ENCODE results near the gene RAB40B. TPM values are rescaled to one million over a fixed set of nuclear protein-coding genes. Genes with fewer than 3 reads are reported as not detected.

The RAB40B gene
- polyA plus RNA-seq, 3 donors: 6.1 to 12.5 (median 8.6) TPM

DNA sequence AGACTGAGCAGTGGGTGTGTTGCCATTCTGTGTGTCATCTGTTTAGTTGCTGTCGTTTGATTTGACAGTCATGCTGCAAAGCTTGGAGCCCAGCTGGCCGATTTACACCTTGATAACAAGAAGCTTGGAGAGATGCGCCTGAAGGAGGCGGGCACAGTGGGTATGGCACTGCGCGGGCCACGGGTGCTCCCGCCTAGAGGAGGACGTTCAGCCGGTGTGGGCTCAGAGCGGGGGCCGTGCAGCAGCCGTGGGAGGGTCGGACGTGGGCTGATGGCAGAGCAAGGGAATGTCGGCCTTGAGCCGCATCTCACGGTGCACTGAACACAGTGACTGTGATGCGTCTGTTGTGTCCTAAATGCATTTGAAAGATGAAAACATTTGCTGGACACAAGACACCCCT lies 21.7 kb upstream of the RAB40B start:
- H3K27ac ChIP-seq (ENCODE audit: low read depth, low read length): no peak overlapping the region
- 93 to 94% (median 93%) methylated on average over 19 of the region's 19 CpGs for WGBS, 3 donors

DNA sequence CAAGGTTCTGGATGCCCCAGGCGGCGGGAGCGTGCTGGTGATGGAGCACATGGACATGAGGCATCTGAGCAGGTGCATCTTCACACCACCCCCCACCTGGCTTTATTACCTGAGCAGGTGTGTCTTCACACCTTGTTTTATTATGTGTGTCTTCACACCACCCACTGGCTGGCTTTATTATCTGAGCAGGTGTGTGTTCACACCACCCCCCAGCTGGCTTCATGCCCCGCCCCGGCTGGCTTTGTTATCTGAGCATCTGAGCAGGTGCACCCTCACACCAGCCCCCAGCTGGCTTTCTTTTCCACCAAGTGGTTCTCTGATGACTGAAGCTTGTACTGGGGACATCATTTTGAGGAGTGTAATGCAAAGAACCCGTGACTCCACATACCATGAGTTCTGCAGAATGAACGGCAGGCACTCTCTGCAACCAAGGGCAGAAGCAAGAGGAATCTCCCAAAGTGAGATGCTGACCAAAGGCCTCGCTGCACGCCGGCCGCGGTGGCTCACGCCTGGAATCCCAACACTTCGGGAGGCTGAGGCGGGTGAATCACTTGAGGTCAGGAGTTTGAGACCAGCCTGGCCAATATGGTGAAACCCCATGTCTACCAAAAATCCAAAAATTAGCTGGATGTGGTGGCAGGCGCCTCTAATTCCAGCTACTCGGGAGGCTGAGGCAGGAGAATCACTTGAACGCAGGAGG lies 20.6 kb upstream of the RAB40B start:
- 93 to 96% (median 96%) methylated on average over 18 of the region's 18 CpGs for WGBS, 3 donors
- no peak overlapping the region for H3K27ac ChIP-seq (ENCODE audit: low read depth, low read length)

DNA sequence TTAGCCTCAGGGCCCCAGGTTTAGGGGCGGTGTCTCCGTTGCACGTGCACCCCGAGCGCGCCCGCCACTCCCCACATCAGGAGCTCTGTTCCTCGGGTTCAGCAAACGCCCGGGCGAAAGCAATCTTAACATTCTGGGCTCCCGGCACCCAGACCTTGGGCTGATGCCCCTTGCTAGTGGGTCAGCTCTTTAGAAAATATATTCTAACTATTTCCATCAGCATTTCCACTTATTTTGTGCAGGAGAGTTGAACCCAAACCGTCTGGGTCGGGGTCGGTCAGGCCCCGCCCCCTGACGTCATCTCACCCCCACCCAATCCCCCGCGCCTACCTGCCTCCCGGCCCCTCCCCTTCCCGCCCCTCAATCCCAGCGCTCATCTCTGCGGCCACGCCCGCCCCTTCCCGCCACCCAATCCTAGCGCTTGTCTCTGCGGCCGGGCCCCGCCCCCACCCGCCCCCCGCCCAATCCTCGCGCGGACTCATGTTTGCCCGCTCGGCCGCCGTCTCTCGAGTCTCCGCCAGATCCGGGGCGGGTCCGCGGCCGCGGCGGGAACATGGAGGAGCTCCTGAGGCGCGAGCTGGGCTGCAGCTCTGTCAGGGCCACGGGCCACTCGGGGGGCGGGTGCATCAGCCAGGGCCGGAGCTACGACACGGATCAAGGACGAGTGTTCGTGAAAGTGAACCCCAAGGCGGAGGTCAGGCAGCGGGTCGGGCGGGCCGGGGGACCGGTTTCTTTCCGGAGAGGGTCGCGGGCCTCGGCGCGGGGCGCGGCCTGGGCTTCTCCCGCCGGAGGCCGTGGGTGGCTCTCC lies 17.9 kb upstream of the RAB40B start, which contains the start of gene FN3KRP:
Gene FN3KRP (plus strand): TSS at position 504 of the 808 bp plus-strand sequence. CDS start 50 bp downstream, at position 554.
- no peak within 1 kb of the TSS for H3K27ac ChIP-seq (ENCODE audit: low read depth, low read length)
- WGBS, 3 donors: 0 to 1% (median 0%) methylated on average over 66 to 75 of the region's 75 CpGs

DNA sequence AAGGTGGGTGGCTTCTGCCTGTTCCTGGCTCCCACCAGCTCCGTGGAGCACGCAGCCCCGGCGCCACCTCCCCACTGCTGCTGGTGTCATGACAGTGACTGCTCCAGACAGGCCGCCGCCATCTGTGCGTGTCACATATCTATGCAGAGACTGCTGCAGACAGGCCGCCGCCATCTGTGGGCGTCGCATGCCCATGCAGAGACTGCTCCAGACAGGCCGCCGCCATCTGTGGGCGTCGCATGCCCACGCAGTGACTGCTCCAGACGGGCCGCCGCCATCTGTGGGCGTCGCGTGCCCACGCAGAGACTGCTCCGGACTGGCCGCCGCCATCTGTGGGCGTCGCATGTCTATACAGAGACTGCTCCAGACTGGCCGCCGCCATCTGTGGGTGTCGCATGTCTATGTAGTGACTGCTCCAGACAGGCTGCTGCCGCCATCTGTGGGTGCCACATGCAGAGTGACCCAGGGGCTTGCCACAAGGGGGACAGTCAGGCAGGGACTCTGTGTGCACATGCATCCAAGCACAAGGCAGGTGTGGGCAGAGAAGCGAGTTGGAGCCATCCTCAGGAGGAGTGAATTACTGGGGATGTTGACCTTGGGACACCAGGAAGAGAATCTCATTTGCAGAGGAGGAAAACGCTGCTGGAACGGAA lies 14.7 kb upstream of the RAB40B start:
- 88 to 92% (median 91%) methylated on average over 34 to 35 of the region's 35 CpGs for WGBS, 3 donors
- H3K27ac ChIP-seq (ENCODE audit: low read depth, low read length): no peak overlapping the region

DNA sequence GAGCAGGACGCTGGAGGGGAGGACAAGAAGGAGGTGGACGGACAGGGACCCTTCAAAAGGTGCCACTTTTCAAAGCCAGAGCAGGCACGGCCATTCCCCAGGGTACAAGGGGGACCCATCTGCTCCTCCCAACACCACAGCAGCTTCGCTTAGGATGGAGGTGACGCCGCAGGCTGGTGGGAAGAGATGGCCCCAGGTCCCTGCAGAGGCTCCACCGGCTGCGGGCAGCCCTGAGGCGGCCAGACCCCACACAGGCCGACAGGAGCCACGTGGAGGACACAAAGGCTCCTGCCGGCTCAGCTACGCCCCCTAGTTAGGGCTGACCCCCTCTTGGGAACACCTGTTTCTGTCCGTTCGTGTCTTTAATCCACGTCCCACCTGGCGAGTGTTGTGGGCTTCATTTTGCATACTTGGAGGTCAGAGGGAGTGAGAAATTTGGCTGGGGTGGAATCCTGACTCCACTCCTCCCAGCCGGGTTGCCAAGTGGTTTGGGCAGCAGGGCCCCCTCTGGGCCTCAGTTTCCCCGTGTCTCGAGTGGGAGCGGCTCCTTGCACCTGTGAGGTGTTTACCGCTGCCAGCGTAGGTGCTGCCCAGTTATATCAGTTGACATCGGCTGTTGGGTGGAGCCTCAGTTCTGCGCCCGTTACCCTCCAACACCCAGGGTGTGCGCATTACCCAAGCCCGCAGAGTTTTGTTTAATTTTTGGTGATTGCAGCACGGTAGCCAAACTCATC lies 12.2 kb upstream of the RAB40B start:
- WGBS, 3 donors: 69 to 75% (median 71%) methylated on average over 29 of the region's 29 CpGs
- H3K27ac ChIP-seq (ENCODE audit: low read depth, low read length): no peak overlapping the region

DNA sequence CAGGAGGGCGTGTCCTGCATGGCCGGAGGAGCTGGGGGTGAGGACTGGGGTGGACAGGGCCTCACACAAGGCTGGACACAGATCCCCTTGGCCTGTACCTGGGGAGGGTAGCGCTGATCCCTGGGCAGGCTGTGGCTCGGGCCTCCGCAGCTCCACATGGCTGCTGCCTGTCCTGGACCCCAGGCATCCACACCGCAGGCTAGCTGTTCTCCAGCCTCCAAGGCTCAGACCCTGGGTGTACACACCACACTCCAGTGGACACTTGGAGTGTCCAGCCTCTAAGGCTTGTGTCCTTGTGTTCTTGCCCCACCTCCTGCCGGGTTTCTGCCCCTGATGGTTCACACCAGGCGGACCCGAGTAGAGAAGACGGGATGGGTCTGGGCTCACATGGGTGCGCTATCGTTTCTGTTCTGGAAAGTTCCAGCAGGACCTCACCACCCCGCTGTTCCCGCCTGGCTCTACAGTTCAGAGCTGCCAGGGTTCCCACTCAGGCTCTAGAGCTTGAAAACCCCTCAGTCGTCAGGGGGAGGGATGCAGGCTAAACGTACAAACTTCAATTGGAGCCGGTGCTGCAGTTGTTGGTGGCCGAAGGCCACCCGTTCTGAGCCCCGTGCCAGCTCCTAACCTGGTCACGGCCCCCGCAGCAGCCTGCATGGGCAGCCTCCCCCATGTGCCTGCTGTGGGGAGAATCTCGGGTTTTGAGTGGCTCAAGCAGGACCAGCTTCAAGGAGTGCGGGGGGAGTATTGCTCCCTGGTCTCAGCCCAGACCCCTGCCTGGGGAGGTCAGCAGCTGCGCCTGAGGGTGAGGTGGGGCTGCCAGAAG lies 11.4 kb upstream of the RAB40B start:
- 78 to 86% (median 85%) methylated on average over 24 to 25 of the region's 25 CpGs for WGBS, 3 donors
- H3K27ac ChIP-seq (ENCODE audit: low read depth, low read length): no peak overlapping the region

DNA sequence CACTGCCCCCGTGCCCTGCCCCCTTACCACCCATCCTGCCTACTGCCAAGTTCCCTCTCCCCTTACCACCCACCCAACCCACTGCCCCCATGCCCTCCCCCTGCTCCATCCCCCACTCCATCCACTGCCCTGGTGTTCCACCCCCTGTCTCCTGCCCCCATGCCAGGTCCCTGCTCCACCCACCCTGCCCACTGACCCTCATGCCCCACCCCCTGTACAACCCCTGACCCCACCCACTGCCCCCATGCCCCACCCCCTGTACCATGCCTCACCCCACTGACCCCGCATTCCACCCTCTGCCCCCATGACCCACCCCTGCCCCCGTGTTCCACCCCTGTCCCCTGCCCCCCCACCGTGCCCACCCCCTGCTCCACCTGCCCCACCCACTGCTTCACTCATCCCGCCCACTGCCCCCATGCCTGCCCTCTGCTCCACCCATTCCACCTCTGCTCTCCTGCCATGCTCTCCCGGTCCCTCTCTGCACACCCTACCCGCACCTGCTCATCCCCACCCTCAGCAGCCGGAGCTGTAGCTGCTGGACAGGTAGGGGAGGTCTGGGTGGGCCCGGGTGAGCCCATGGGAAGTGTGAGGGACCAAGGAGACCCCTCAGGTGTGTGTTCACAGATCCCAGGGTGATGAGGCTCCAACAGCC lies 10.7 kb upstream of the RAB40B start:
- 59 to 76% (median 66%) methylated on average over 6 to 9 of the region's 9 CpGs for WGBS, 3 donors
- no peak overlapping the region for H3K27ac ChIP-seq (ENCODE audit: low read depth, low read length)

DNA sequence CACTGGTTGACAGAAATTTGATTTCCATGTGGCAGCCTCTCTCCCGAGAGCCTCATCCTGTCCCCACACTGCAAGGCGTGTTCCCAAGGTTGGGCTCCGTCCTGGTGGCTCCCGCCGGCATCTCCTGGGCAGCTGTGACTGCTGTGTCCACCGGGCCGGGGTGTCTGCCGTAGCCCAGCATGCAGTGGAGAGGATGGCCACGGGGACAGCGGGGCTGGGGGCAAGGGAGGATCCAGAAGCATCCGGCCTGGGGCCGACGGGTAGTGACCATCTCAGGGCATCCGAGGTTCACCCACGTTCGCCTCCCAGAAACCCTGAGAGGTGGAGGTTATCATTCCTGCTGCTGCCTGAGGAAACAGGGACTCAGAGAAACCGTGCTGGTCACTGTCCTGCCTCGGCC lies 7.3 kb upstream of the RAB40B start:
- H3K27ac ChIP-seq (ENCODE audit: low read depth, low read length): no peak overlapping the region
- WGBS, 3 donors: 92 to 94% (median 92%) methylated on average over 18 of the region's 18 CpGs

DNA sequence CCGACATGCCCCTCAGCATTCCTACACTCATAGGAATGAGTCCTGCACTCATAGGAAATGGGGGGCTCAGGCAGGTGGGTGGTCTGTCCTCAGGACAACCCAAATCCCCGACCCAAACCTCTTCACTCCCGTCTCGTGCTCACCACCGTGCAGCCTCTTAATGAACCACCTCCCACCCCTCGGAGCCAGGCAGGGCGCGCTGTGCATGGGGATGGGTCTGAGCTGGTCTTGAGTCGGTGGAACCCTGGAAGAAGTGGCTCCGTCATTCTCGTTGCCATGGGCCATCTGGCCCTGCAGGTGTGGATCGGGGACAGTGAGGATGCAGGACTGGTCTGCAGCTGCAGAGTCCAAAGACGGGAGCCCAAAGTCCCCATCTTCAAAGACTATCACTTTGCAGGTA lies 6.4 kb upstream of the RAB40B start:
- no peak overlapping the region for H3K27ac ChIP-seq (ENCODE audit: low read depth, low read length)
- WGBS, 3 donors: 83 to 85% (median 83%) methylated on average over 13 of the region's 13 CpGs

DNA sequence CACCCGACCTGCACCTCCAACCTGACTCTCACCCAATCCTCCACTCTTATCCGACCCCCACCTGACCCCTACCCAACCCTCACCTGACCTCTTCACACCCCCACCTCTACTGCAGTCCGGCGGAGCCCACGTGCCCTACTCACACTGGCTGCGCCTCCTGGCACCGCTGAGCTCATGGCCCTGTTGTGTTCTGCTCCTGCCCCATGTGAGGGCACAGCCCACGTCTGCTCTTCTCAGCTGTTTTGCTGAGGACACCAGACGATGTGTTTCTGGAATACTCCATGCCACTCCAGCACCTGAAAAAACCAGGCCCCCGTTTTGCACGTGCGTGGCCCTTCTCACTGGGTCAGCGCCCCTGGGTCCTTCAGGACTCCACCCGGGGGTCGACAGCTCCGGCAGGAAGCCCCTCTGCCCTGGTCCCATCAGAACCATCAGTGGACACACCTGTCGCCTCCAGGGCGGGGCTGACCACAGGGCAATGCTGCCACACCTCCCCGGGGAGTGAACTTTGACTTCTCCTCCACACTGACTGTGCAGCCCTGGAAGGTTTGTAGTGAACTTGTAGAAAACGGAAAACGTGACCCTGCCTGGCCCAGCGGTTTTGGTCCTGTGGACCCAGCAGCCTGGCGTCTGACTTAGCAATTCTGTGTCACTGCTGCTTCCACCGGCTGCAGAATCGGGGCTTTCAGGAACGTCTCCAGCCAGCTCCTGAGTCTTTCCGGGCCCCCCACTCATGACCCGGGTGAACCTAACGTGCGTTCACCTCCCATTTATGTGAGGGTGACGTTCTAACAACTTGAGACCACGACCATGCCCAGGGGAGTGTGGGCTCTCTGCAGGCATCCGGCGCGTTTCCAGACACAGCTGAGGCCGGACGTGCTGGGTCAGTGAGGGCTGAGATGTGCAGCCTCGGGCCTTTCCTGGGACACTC lies 5.7 kb upstream of the RAB40B start:
- no peak overlapping the region for H3K27ac ChIP-seq (ENCODE audit: low read depth, low read length)
- 66 to 79% (median 77%) methylated on average over 38 of the region's 38 CpGs for WGBS, 3 donors

DNA sequence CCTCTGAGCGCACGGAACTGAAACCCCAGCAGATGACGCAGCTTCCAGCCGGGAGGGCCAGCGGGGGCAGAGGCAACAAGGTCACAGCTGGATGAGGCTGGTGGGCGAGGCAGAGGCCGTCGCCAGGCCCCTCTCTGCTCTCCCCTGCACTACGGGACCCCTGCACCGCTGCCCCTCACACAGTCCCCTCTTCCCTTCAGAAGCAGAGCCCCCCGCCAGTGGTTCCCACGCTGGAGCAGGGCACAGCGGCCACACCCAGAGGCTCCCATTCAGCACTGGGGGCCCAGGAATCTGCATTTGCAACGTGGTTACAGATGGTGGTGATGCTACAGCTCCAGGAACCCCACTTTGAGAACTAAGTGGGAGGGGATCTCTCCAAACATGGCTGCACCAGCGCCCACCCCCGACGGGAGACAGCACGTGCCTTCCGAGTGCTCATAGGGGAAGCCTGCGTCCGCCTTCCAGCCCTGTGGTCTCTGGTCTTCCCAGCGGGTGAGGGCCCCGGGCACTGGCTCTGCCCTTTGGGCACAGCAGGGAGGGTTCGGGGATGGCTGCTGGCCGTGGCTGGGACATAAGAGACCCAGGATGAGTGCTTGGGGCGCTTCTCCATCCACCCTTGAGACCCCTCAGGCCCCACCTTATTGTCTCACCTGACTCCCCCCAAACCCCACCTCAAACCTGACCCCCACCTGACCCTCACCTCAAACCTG lies 4.7 kb upstream of the RAB40B start:
- no peak overlapping the region for H3K27ac ChIP-seq (ENCODE audit: low read depth, low read length)
- WGBS, 3 donors: 82 to 84% (median 84%) methylated on average over 24 to 26 of the region's 26 CpGs

DNA sequence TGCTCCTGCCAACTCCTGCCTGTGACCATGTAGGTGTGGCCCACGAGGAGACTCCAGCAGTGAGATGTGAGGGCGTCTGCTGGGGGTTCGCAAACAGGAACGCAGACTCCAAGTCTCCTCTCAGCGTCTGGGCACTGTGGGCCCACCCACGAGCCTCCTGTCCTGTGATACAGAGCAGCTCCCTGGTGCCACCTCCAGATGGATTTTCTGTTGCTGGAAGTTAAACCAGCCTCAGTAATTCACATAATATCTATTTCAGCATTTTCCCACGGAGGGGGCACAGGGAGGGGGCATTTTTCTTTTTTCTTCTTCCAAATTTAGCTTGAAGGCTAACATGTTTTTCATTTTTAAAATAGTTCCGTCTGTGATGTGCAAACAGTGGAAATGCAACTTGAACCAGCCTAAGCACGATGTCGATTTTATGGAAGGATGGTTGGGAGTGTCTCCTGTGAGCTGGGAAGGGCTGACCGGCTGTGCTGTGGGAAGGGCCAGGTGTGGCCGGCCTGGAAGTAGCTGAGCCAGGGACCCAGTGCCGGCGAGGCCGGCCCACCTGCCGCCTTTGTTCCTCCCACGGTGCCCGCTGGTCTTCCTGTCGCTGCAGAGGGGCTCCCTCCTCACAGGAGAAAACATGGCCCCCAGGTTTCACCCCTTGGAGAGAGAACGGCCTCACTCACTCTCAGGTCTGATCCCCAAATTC lies 3.9 kb upstream of the RAB40B start:
- 31 to 66% (median 63%) methylated on average over 20 of the region's 20 CpGs for WGBS, 3 donors

DNA sequence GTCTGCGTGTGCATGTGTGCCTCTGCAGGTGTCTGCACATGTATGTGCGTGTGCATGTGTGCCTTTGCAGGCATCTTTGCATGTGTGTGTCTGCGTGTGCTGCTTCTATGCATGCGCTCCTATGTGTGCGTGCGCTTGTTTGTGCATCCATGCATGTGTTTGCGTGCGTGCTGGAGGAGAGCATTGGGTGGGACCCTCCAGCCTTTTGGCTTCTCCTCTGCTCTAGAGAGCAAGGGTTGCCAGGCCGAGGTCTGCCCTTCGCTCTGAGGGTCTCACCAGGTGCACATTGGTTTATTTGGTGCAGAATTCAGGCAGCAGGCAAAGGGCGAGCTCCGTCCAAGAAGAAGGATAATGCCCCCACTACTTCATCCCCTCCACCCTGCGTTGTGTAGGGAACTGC lies 1.1 kb upstream of the RAB40B start:
- WGBS, 3 donors: 81 to 87% (median 81%) methylated on average over 13 of the region's 13 CpGs
- H3K27ac ChIP-seq (ENCODE audit: low read depth, low read length): no peak overlapping the region

More for the DNA sequence above, 3.9 kb upstream of the RAB40B start:
- H3K27ac ChIP-seq (ENCODE audit: low read depth, low read length): no peak overlapping the region

DNA sequence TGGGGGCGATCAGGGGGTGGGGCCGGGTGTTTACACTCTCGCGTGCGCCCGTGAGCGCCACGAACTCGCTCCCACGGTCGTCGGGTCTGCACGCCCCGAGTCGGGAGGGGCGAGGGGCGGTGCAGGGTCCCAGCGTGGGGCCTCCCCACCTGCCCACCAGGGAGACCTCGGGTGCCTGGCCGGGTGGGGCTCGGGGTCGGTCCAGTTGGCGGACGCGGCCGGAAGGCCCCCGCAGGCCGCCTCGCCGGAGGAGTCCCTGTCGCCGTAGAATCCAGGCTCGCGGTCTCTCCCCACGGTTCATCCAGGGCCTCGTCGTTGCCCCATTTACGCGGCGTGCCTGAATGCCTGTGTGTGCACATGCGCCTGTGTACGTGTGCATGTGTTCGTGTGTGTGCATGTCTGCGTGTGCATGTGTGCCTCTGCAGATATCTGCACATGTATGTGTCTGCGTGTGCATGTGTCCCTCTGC lies 510 bp upstream of the RAB40B start:
- no peak overlapping the region for H3K27ac ChIP-seq (ENCODE audit: low read depth, low read length)

DNA sequence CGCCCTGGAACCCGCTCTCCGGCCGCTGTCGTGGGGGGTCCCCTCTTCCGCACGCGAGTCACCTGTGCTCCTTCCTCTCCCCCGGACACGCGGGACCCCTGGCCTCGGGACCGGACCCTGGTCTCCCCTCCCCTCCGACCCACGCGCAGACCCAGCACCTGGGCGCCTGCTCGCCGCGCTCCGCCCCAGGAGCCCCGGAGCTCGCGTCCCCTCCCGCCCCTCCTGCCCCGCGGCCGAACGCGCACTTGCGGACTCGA lies 762 bp downstream of the RAB40B start:
- 0 to 1% (median 0%) methylated on average over 22 to 32 of the region's 32 CpGs for WGBS, 3 donors
- no peak overlapping the region for H3K27ac ChIP-seq (ENCODE audit: low read depth, low read length)

More for the DNA sequence above, 510 bp upstream of the RAB40B start:
- WGBS, 3 donors: 4 to 6% (median 6%) methylated on average over 43 to 45 of the region's 45 CpGs

Measured in adipose tissue (tissue), 3 donors.